ENCODE measurements around the gene GPR34.
"Not testable (repeated sequence)": the region's sequence is repeated elsewhere in the genome, so short reads cannot be mapped to it uniquely, and the experiment has no call there.

GPR34 gene

GRCh38 chrX:41688835-41689234 lies at the start of gene GPR34:
Gene GPR34, plus strand, starts transcription at chrX:41688973. Its CDS starts 6,661 bp downstream, at chrX:41695634.
- no peak for DNase-seq (ENCODE audit: low read depth)

GRCh38 chrX:41646201-41646600 lies 42.6 kb upstream of the GPR34 start:
- DNase-seq (ENCODE audit: low read depth) = not testable (repeated sequence)

DNA sequence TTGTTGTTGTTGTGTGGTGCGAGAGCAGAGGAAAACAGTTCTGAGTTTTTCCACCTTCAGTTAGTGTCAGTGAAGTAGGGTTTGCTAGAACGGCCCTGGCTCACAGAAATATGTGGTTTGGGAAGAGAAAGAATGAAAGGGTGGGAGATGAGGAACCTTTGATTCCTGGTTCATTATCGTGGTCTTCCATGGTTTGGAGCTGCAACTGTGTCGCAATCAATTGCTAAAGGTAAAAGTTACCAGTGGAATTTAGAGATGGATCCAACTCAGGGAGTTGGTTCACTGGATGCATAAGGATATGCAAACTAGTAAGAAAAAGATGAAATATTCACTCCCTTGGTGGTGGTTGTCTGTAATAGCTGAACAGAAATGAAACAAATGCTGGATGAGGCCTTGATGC lies 35.6 kb upstream of the GPR34 start:
- DNase-seq (ENCODE audit: low read depth) = no peak

- no peak for DNase-seq (ENCODE audit: low read depth)
Observed at GRCh38 chrX:41655101-41655500, 33.7 kb upstream of the GPR34 start.

DNA sequence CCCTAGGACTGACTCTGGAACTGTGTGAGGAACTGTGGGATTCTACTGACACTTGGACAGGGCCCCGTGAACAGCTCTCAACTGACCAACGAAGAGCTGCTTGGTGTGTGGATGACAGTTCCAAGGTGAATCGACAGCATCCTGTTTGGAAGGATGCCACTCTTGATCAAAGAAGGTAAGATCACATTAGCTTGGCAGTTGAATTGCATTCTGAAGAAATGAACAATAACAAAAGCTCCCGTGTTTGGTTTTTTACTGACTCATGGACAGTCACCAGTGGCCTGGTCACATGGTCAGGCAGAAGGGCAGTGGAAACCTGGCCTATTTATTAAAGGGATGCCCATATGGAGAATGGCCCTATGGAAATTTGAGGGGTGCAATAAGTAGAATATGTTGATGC lies 33.1 kb upstream of the GPR34 start:
- no peak for DNase-seq (ENCODE audit: low read depth)

- no peak for DNase-seq (ENCODE audit: low read depth)
Observed at GRCh38 chrX:41661366-41662095, 27.2 kb upstream of the GPR34 start.

GRCh38 chrX:41664375-41664901 lies 24.3 kb upstream of the GPR34 start:
- no peak for DNase-seq (ENCODE audit: low read depth)

GRCh38 chrX:41664908-41665307 lies 23.9 kb upstream of the GPR34 start:
- no peak for DNase-seq (ENCODE audit: low read depth)

- DNase-seq (ENCODE audit: low read depth) = no peak
Observed at GRCh38 chrX:41665686-41666085, 23.1 kb upstream of the GPR34 start.

- DNase-seq (ENCODE audit: low read depth) = no peak
Observed at GRCh38 chrX:41666251-41666650, 22.5 kb upstream of the GPR34 start.

GRCh38 chrX:41667631-41668030 lies 21.1 kb upstream of the GPR34 start:
- DNase-seq (ENCODE audit: low read depth) = no peak

DNA sequence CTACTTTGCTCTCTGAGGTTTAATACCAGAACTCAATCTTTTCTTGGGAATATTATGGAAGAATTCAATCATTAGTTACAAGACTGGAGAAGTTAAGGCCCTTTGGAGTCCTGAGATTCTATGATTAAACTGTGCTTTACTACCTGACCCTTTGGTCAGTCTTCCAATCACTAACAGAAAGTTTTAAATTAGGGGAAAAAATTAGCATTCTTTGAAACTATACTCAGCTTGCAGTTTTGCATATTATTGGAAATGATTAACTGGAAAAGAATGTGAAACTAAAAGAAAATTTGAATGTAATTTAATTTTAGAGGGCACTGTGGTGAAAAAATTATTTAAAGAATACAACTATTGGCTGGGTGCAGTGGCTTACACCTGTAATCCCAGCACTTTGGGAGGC lies 18.7 kb upstream of the GPR34 start:
- no peak for DNase-seq (ENCODE audit: low read depth)

- DNase-seq (ENCODE audit: low read depth) = no peak
Observed at GRCh38 chrX:41671082-41671481, 17.7 kb upstream of the GPR34 start.

DNA sequence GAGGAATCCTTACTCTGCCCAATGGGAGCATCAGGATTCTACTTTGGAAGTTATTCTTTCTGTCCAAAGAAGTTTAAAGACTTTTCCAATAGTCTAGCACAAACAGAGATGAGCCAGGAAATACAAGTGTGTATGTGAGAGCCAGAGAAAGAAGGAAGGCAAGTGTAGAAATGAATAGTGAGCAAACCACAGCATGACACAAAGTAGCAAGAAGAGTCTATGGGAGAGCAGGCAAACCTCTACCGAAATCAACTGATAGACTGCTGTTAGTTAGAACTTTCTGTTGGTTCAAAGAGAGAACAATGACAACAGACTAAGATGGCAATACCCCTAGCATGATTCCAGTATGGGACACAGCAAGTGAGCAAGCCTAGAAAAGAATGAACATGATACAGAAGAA lies 16.1 kb upstream of the GPR34 start:
- DNase-seq (ENCODE audit: low read depth) = no peak

GRCh38 chrX:41676361-41676760 lies 12.4 kb upstream of the GPR34 start:
- DNase-seq (ENCODE audit: low read depth) = not testable (repeated sequence)

DNA sequence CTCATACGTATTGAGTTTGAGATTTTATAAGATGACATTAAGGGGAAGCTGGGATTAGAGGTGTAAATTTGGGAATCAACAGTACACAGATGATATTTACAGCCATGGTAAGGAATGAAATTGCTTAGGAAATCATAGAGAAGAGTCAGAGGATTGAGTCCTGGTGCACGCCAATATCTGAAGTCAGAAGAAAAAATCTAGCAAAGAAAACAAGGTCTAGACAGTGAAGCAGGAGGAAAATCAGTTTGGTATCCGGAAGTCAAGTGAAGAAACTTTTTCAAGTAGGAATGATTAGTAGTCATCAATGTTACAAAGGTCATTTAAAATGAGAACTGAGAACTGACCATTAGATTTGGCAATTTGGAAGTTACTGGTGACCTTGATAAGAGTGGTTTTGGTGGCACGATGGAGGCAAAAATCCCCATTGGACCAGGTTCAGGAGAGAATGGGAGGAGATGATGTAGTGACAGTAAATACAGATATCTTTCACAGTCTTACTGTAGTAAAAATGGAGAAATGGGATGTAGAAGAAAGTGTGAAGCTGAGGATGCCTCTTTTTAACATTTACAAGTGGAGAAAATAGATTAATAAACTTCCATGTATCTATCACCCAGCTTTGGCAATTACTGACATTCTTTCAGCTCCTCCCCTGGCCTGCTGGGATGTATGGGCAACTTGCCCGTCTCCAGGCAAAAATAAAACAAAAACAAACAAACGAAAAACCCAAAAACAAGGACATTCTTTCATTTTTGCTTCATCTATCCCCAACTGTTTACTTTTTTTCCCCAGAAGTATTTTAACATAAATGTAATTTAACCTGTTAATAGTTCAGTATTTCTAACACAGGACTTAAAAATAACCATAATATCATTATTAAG lies 11.4 kb upstream of the GPR34 start:
- no peak for DNase-seq (ENCODE audit: low read depth)

DNA sequence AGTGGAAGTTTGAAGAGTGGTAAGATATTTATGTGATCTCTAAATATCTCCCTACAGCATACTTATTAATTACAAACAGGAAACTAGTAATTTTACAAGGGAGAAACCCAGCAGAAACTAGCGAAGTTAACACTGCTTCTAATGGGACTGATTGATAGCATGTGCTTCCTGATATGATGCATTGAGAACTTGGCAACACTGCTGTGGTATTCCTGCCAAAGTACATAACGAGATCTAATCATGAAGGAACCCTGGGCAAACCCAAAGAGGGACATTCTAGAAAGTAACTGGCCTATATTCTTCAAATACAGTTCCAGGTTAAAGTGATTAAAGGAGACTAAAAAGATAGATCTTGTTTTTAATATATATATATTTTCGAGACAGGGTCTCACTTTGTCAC lies 4.6 kb upstream of the GPR34 start:
- no peak for DNase-seq (ENCODE audit: low read depth)

DNA sequence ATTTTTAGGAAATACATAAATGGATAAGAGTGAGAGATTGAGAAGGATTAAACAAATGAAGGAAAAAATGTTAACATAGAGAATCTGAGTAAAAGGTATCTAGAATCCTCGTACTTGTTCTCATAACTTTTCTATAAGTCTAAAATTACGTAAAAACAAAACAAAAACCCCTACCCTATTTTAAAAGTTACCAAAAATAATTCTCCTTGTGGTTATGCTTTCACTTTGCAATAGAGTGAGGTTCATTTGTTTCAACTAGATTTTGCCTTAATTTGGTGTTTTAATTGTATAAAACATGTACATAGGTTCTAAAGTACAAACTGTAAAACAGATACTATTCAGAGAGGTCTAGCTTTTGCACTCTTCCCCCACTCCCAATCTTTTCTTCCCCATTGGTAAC lies 3.8 kb upstream of the GPR34 start:
- no peak for DNase-seq (ENCODE audit: low read depth)

GRCh38 chrX:41686788-41687187 lies 2.0 kb upstream of the GPR34 start:
- DNase-seq (ENCODE audit: low read depth) = no peak

GRCh38 chrX:41688156-41688555 lies 617 bp upstream of the GPR34 start:
- DNase-seq (ENCODE audit: low read depth) = no peak

DNA sequence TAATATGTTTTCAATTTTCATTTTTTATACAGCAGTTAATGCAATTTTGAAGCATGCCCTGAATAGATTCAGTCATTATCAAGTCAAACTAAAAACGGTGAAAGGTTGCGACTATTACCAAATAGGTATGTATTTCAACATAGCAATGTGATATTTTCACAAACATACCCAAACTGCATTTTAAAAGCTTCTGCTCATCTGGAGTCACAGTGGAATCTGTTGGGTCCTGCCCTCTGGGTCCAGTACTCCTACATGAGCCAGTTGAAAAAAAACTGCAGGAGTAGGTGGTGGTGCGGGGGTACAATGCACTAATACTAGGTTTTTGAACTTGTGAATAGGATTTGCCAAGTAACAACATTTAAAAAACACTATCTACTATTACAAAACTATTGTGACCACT lies 938 bp downstream of the GPR34 start:
- DNase-seq (ENCODE audit: low read depth) = no peak

- DNase-seq (ENCODE audit: low read depth) = no peak
Observed at GRCh38 chrX:41692162-41692749, 3.5 kb downstream of the GPR34 start.

DNA sequence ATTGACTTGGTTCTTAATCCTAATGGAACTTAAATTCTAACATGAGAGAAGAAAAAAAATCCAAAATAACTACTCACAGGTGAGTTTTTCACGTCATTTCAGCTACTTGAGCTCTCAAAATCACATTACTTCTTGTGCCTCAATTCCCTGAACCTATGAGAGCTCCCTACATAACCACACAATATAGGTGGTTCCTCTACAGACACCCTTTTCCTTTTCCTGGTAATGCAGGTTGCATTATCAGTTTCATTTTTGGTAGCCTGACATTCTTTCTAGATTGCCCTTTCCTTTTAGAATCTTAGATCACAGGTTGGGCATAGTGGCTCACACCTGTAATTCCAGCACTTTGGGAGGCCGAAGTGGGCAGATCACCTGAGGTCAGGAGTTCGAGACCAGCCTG lies 4.3 kb downstream of the GPR34 start:
- no peak for DNase-seq (ENCODE audit: low read depth)

Measured in activated T-helper 1 cell treated with Interleukin-2 at 50 U/mL for 16 hours (primary cell).